GM19099 (cell line): ENCODE measurements around the gene SMIM35.

ENCODE experiments used
- POLR2A ChIP-seq: IDR thresholded peaks from 3 replicates; pipeline ENCODE4 v1.6.1; 2011; ENCODE audit warnings: low read depth; ENCODE audit not compliant: insufficient read length; ENCODE audit errors: extremely low read depth

The SMIM35 gene

GRCh38 chr11:118058311-118059245, 28.2 kb downstream of the SMIM35 start:
- TF ChIP-seq POLR2A: no peak

DNA sequence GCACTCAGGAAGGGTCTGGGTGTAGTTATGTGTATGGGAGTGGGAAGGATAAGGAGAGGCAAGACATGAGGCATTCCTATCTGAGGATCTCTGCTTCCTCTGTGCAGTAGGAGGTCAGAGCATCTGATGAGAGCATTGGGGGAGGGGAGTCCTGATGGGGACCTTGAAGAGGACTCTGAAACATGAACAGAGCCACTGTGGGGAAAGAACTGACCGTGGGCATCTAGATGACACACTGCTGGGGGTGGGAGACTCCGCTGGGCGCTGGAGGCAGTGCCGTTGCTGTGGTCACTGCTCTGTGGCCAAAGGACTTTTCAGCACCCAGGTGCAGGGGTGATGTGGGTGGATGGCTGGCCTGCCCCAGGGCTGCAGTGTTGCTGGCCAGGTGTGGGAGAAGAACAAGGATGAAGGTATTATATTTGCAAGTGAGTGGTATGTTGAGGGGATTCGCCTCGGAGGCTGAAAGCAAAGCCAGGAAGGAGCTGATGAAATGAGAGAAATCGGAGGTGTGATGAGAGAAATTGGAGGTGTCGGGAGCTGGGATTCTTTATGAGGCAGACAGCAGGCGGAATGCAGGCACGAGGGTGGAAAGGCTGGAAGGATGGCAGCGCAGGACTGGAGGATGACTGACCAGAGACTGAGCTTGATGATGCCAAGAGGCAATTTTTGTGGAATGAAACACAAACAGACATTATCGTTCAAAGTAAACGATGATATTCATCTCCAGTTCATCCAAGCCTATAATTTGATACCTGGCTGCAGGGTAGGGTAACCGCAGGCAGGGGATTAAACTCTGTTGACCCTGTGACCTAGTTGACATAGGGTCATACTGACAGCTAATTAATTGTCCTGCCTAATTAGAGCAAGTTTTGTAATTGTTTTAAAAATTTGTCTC, 29.3 kb downstream of the SMIM35 start:
- TF ChIP-seq POLR2A: no peak

- TF ChIP-seq POLR2A: no peak
Observed at GRCh38 chr11:118056806-118057205, 30.0 kb downstream of the SMIM35 start.

- no peak for TF ChIP-seq POLR2A
Observed at GRCh38 chr11:118055966-118056365, 30.8 kb downstream of the SMIM35 start.

GRCh38 chr11:118054712-118055640, 31.8 kb downstream of the SMIM35 start:
- TF ChIP-seq POLR2A: no peak

DNA sequence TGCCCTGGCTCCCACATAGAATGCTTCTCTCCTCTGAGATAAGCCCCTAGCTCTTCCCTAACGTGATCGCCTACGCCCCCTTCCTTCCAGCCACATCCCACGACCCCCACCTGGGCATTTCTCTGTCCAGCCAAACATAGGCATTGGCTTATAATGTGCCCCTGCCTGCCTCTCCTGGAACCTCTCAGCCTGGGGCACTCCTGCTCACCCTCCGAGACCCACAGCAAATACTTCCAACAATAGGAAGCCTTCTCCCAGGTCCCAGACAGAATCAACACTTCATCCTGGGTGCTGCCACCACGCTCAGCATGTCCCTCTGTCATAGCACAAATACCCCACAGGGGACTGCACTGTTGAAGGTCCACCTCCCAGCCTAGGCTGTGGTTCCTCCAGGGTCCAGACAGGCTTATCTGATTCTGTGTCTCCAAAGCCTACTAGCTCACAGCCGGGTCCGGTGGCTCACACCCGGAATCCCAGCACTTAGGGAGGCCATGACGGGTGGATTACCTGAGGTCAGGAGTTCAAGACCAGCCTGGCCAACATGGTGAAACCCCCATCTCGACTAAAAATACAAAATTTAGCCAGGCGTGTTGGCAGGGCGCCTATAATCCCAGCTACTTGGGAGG, 34.1 kb downstream of the SMIM35 start:
- TF ChIP-seq POLR2A: no peak

DNA sequence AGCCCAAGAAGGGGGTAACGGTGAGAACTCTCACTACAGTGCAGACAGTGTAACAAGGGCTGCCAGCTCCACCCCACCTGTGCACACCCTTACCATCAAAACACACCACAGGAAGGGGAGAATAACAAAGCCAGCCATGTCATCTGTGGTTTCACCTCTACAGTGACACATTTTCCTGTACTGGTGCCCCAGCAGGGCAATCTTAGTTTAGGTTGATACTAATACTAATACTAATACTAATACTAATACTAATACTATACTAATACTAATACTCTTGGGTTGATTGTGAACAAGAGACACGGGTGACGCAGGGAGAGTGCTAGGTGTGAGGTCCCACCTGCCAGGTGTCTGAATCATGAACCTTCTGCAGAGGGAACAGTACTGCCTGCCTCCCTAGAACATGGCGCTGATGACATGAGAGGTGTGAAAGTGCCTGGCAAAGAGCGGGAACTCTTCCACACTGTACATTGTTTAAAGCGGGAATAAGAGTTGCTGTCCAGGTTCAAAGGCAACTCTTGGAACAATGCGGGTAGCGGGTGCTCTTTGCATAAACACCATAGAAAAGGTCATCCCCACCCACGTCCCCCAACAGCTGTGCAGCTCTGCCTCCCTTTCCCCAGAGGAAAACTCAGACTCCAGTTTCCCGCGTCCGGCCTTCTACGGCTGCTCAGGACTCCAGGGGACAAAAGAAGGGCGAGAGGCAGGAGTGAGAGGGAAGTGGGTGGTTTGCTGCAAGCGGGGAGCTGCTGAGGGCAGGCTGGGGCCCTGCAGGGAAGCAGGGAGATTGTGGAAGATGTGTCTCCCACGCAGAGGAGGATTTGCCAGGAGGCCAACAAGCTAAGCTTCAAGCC, 34.9 kb downstream of the SMIM35 start:
- TF ChIP-seq POLR2A: no peak

DNA sequence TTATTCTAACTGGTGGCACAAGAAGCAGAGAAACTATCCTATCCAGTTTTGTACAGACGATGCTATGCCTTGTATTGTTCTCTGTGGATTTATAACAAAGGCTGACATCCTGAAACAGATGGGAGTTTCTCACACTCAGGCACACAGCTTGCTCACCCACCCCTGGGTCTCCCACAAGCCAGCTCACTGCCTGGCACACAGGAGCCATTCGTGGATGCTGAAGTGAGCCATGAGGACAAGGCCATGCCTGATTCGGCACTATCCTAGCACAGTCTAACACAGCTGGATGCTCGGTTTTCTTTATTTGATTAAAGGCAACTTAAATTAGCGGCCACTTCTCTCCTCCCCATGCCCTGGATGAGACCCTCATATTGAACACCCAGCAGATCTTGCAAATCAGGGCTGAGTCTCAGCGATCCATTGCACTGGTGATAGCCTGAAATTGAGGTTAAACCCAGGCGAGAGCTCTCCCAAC, 35.6 kb downstream of the SMIM35 start:
- no peak for TF ChIP-seq POLR2A

- no peak for TF ChIP-seq POLR2A
Observed at GRCh38 chr11:118050208-118050891, 36.4 kb downstream of the SMIM35 start.

GRCh38 chr11:118049771-118050170, 37.0 kb downstream of the SMIM35 start:
- no peak for TF ChIP-seq POLR2A

DNA sequence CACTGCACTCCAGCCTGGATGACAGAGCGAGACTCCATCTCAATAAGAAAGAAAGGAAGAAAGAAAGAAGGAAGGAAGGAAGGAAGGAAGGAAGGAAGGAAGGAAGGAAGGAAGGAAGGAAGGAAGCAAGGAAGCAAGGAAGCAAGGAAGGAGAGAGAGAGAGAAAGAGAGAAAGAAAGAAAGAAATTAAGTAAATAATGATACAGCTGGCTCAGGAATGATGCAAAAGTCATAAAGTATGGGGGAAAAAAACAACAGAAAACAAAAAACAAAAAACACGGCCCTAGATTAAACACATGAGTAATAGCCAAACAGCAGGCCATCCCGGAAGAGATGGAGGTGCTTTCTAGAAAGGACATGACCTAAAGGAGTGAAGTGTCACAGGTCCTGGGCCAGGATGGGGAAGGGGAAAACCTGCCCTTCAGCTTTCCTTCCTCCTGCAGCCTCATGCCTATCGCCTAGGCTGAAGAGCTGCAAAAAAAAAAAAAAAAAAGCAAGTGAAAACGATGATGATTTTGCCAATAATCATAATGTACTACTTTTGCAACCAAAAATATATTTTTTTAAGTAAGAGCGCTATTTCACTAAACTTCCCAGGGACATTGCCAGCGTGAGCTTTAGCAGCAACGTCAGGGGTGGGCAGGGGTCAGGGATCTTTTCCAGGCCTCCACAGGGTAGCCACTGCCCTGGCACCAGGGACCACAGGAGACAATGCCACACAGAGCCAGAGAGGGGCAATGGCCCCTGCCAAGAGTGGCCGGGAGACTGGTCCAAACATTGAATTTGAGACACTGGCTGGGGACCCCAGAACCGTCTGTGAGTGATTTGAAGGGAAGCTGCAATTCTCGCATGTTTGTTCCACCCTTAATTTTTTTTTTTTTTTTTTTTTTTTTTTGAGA, 38.0 kb downstream of the SMIM35 start:
- no peak for TF ChIP-seq POLR2A

DNA sequence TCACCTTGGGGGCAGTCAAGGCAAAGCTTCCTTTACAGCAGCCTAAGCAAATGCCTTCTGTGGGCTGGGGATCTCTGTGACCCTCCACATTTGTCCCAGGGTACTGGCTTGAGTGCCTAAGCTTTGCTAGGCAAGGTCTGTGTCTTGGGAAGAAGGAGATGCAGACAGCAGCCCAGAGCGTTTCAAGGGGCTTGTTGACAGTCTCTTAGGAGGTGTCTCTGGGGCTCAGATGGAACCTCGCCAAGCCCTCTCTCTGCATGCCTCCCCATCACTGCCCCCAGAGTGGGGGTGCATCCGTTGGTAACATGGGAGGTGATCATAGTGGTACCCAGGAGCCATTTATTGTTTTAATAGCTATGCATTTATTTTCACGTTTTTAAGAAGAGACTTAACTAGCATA, 39.0 kb downstream of the SMIM35 start:
- no peak for TF ChIP-seq POLR2A
